Natural killer cell treated with Interleukin-12 subunit alpha and Interleukin-12 subunit beta and Interleukin-15 and Interleukin-18, amount 100 ng/mL, for 72 hours (primary cell): ENCODE measurements around the gene SPCS2. TPM values are rescaled to one million over a fixed set of nuclear protein-coding genes. Genes with fewer than 3 reads are reported as not detected.
A peak's percentile ranks its signal among the peaks of the same experiment; 100 is the strongest.
"Not testable (repeated sequence)": the region's sequence is repeated elsewhere in the genome, so short reads cannot be mapped to it uniquely, and the experiment has no call there.

ENCODE experiments used
- ATAC-seq, 2 donors: fragments of 150-1000 bp; cut with Tn5 transposase in 1 of 2; sonication (Bioruptor Pico), chemical (Tn5 transposase) in 1 of 2; 2 replicates each; pipeline ENCODE4 v1.10.0; 2021
- DNase-seq: peaks from one replicate; pipeline ENCODE4 v3.0.0; 2022; ENCODE audit warnings: low spot score
- H3K27ac Mint-ChIP-seq, 2 donors: 1 replicate in 1 of 2; 2 replicates in 1 of 2; pipeline ENCODE4 v1.8.0; 2022; ENCODE audit warnings: mixed read lengths in 2 of 2, mild to moderate bottlenecking in 1 of 2, moderate library complexity in 1 of 2
- H3K27me3 Mint-ChIP-seq, 2 donors: 1 replicate in 1 of 2; 2 replicates in 1 of 2; pipeline ENCODE4 v1.8.0; 2022; ENCODE audit warnings: mixed read lengths in 2 of 2
- H3K36me3 Mint-ChIP-seq: one replicate; pipeline ENCODE4 v1.8.0; 2022; ENCODE audit warnings: mixed read lengths
- H3K4me1 Mint-ChIP-seq, 2 donors: 1 replicate in 1 of 2; 2 replicates in 1 of 2; pipeline ENCODE4 v1.8.0; 2022; ENCODE audit warnings: low read depth in 2 of 2, mixed read lengths in 2 of 2, mild to moderate bottlenecking in 1 of 2
- H3K4me3 Mint-ChIP-seq: one replicate; pipeline ENCODE4 v1.8.0; 2022; ENCODE audit warnings: mixed read lengths
- H3K9me3 Mint-ChIP-seq: 2 replicates; pipeline ENCODE4 v1.8.0; 2022; ENCODE audit warnings: mixed read lengths
- total RNA-seq, 2 donors: library from RNA; stranded (reverse); gene quantifications; one replicate each; pipeline ENCODE4 v1.2.3, GENCODE V29; 2022

The SPCS2 gene
- total RNA-seq, 2 donors from 2014 or later, result 110 to 168 TPM

GRCh38 chr11:74957937-74958629, 9.0 kb downstream of the SPCS2 start:
- H3K4me1 Mint-ChIP-seq, result peaks cover 62 to 86% of the 10 kb centered on the region in 2 donors
- no peak overlapping the region for H3K4me3 Mint-ChIP-seq
- ATAC-seq, result no peak
- no peaks in the 10 kb centered on the region for H3K9me3 Mint-ChIP-seq
- no peak for DNase-seq
- H3K36me3 Mint-ChIP-seq, result peaks cover 11% of the 10 kb centered on the region
- H3K27ac Mint-ChIP-seq, result no peak overlapping the region
- H3K27me3 Mint-ChIP-seq, result no peaks in the 10 kb centered on the region

- Mint-ChIP-seq H3K4me1 (peaks cover 58 to 68% of the 10 kb centered on the region in 2 donors), H3K36me3 (peaks cover 15% of the 10 kb centered on the region), H3K27ac (peak overlapping the region in 1 of 2 donors; percentile 24)
- not testable (repeated sequence) for ATAC-seq, H3K27me3 Mint-ChIP-seq, DNase-seq, H3K9me3 Mint-ChIP-seq, H3K4me3 Mint-ChIP-seq
Measured at GRCh38 chr11:74960128-74960527, 11.1 kb downstream of the SPCS2 start.

- DNase-seq, result no peak
- Mint-ChIP-seq H3K27ac (no peak overlapping the region), H3K4me1 (peaks cover 19 to 25% of the 10 kb centered on the region in 2 donors), H3K36me3 (peaks cover 14% of the 10 kb centered on the region), H3K9me3 (no peaks in the 10 kb centered on the region), H3K4me3 (no peak overlapping the region), H3K27me3 (no peaks in the 10 kb centered on the region)
- ATAC-seq, result no peak
Measured at GRCh38 chr11:74966651-74967050, 17.6 kb downstream of the SPCS2 start.

GRCh38 chr11:74970852-74971395, 21.9 kb downstream of the SPCS2 start:
- no peak overlapping the region for H3K27ac Mint-ChIP-seq

GRCh38 chr11:74971424-74971823, 22.4 kb downstream of the SPCS2 start:
- H3K36me3 Mint-ChIP-seq, result peaks cover 44% of the 10 kb centered on the region
- H3K4me1 Mint-ChIP-seq, result peaks cover 30 to 33% of the 10 kb centered on the region in 2 donors
- no peak overlapping the region for H3K4me3 Mint-ChIP-seq
- no peak overlapping the region for H3K27ac Mint-ChIP-seq
- DNase-seq (no peak), ATAC-seq (no peak)
- H3K27me3 Mint-ChIP-seq, result no peaks in the 10 kb centered on the region
- H3K9me3 Mint-ChIP-seq, result no peaks in the 10 kb centered on the region

More at GRCh38 chr11:74970852-74971395, 21.9 kb downstream of the SPCS2 start:
- no peak for ATAC-seq
- DNase-seq, result no peak
- Mint-ChIP-seq H3K27me3 (no peaks in the 10 kb centered on the region), H3K9me3 (no peaks in the 10 kb centered on the region), H3K36me3 (peaks cover 39% of the 10 kb centered on the region), H3K4me1 (peaks cover 30 to 33% of the 10 kb centered on the region in 2 donors), H3K4me3 (no peak overlapping the region)

DNA sequence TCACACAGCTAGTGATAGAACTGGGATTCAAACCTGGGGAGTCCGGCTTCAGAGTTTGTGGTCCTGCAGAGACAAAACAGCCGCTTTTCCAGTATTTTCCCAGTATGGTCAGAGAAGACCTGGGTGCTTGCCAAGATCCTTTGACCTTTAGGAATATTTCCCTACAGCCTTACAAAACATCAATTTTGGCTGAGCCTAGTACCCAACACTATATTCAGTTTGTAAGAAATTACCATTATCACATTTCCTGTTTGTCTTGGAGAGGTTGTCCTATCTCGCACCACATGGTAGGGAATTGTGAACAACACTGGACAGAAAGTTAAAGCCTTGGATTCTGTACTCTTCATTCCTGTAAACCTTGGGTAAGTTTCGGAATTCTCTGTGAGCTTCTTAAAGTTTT, 29.0 kb downstream of the SPCS2 start:
- no peaks in the 10 kb centered on the region for H3K27me3 Mint-ChIP-seq
- H3K36me3 Mint-ChIP-seq, result peaks cover 30% of the 10 kb centered on the region
- H3K4me3 Mint-ChIP-seq, result no peak overlapping the region
- no peak for DNase-seq
- H3K27ac Mint-ChIP-seq, result no peak overlapping the region
- no peak for ATAC-seq
- H3K4me1 Mint-ChIP-seq, result peaks cover 17 to 24% of the 10 kb centered on the region in 2 donors
- no peaks in the 10 kb centered on the region for H3K9me3 Mint-ChIP-seq

DNA sequence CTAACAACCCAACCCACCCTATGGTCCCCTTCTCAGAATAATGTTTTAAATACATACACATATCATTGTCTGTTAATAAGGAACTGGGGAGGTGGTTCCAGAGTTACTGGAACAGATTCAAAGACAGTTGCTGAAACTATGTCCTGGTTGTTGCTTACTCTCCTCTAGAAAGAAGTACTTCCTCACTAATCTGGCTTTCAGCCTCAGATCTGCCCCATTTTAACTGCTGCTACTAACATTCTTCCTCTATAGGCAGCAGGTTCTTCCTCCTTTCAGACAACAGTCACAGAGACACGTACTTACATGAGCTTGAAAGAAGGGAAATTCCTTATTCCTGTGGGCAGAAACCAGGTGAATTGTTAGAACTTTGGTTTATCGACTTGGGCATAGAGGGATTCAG, 31.6 kb downstream of the SPCS2 start:
- Mint-ChIP-seq H3K27me3 (no peaks in the 10 kb centered on the region), H3K4me3 (no peak overlapping the region), H3K4me1 (no peaks in the 10 kb centered on the region), H3K27ac (no peak overlapping the region), H3K36me3 (peaks cover 6% of the 10 kb centered on the region), H3K9me3 (no peaks in the 10 kb centered on the region)
- ATAC-seq, result no peak
- no peak for DNase-seq

- no peak overlapping the region for H3K27ac Mint-ChIP-seq
- H3K9me3 Mint-ChIP-seq, result no peaks in the 10 kb centered on the region
- no peaks in the 10 kb centered on the region for H3K4me1 Mint-ChIP-seq
- H3K27me3 Mint-ChIP-seq, result no peaks in the 10 kb centered on the region
- H3K4me3 Mint-ChIP-seq, result no peak overlapping the region
- DNase-seq (no peak), ATAC-seq (no peak)
- no peaks in the 10 kb centered on the region for H3K36me3 Mint-ChIP-seq
Measured at GRCh38 chr11:74981888-74982287, 32.8 kb downstream of the SPCS2 start.

GRCh38 chr11:74984070-74984469, 35.0 kb downstream of the SPCS2 start:
- Mint-ChIP-seq H3K9me3 (no peaks in the 10 kb centered on the region), H3K4me3 (no peak overlapping the region), H3K4me1 (peaks cover 0 to under 1% of the 10 kb centered on the region in 2 donors), H3K27me3 (no peaks in the 10 kb centered on the region), H3K36me3 (no peaks in the 10 kb centered on the region), H3K27ac (no peak overlapping the region)
- no peak for DNase-seq
- no peak for ATAC-seq

GRCh38 chr11:74984730-74985129, 35.7 kb downstream of the SPCS2 start:
- Mint-ChIP-seq H3K4me1 (peaks cover 6 to 7% of the 10 kb centered on the region in 2 donors), H3K9me3 (no peaks in the 10 kb centered on the region), H3K36me3 (no peaks in the 10 kb centered on the region), H3K27me3 (no peaks in the 10 kb centered on the region), H3K4me3 (no peak overlapping the region), H3K27ac (no peak overlapping the region)
- DNase-seq (no peak), ATAC-seq (no peak)

GRCh38 chr11:74988541-74989259, 39.6 kb downstream of the SPCS2 start, which contains the start of gene NEU3:
Gene NEU3 (plus strand): TSS chr11:74988933. CDS start chr11:74989061, 128 bp downstream.
- H3K36me3 Mint-ChIP-seq, result no peaks in the 10 kb centered on the region
- DNase-seq (peak; percentile 90), ATAC-seq (peak; percentile 98 to 99)
- peak within 1 kb of the TSS; percentile 81 to 93 for H3K27ac Mint-ChIP-seq
- H3K4me1 Mint-ChIP-seq, result peaks cover 15 to 23% of the 10 kb centered on the region in 2 donors
- H3K27me3 Mint-ChIP-seq, result no peaks in the 10 kb centered on the region
- H3K4me3 Mint-ChIP-seq, result peak within 1 kb of the TSS; percentile 84
- H3K9me3 Mint-ChIP-seq, result no peaks in the 10 kb centered on the region

- Mint-ChIP-seq H3K9me3 (no peaks in the 10 kb centered on the region), H3K36me3 (no peaks in the 10 kb centered on the region), H3K4me3 (peak overlapping the region; percentile 84), H3K27ac (peak overlapping the region; percentile 81 to 93), H3K27me3 (no peaks in the 10 kb centered on the region), H3K4me1 (peaks cover 15 to 23% of the 10 kb centered on the region in 2 donors)
- ATAC-seq (no peak), DNase-seq (no peak)
Measured at GRCh38 chr11:74989260-74989638, 40.2 kb downstream of the SPCS2 start.

GRCh38 chr11:74990150-74990549, 41.1 kb downstream of the SPCS2 start:
- peak overlapping the region; percentile 84 for H3K4me3 Mint-ChIP-seq
- not testable (repeated sequence) for H3K27me3 Mint-ChIP-seq, H3K9me3 Mint-ChIP-seq, DNase-seq, H3K36me3 Mint-ChIP-seq, ATAC-seq
- H3K4me1 Mint-ChIP-seq, result peaks cover 15 to 23% of the 10 kb centered on the region in 2 donors
- peak overlapping the region; percentile 11 to 93 for H3K27ac Mint-ChIP-seq

GRCh38 chr11:74990941-74991340, 41.9 kb downstream of the SPCS2 start:
- Mint-ChIP-seq H3K27me3 (no peaks in the 10 kb centered on the region), H3K4me1 (peaks cover 15 to 23% of the 10 kb centered on the region in 2 donors), H3K4me3 (peak overlapping the region; percentile 84), H3K36me3 (no peaks in the 10 kb centered on the region), H3K9me3 (no peaks in the 10 kb centered on the region), H3K27ac (peak overlapping the region in 1 of 2 donors; percentile 11)
- ATAC-seq, result no peak
- DNase-seq, result no peak
